IMR-90 (cell line): ENCODE results near the gene FAT1. TPM values are rescaled to one million over a fixed set of nuclear protein-coding genes. Genes with fewer than 3 reads are reported as not detected.

ENCODE experiments used
- ATAC-seq: fragments of 200-7000 bp; cut with Tn5 transposase; 2 replicates; pipeline ENCODE4 v1.9.1; 2020; ENCODE audit warnings: low read depth, mild to moderate bottlenecking, moderate library complexity
- BruUV-seq: library from RNA; stranded (reverse); fragments of 400-500 nt; replicated peaks from 2 replicates; lab custom pipeline; 2021; lab: Mats Ljungman, UMichigan
- CTCF ChIA-PET: fragments of 300-600 bp; formaldehyde crosslinking; extraction: SDS; loops from one replicate; lab custom pipeline; 2021; ENCODE audit warnings: antibody characterized with exemption; lab: Yijun Ruan, JAX
- POLR2A ChIA-PET: fragments of 300-600 bp; sonication (Branson Sonifier 250); formaldehyde crosslinking; loops from one replicate; lab custom pipeline; 2022; ENCODE audit warnings: antibody characterized with exemption; ENCODE audit not compliant: unreplicated experiment; lab: Charles Lee
- DNase-seq: peaks from one replicate; pipeline ENCODE4 v3.0.0; 2013
- H2AFZ ChIP-seq: replicated peaks from 2 replicates; pipeline ENCODE3; 2013; ENCODE audit warnings: low read length, mild to moderate bottlenecking; ENCODE audit not compliant: poor library complexity
- H2AK5ac ChIP-seq: 2 replicates; pipeline ENCODE4 v1.6.1; 2013; ENCODE audit warnings: low read depth, low read length, inconsistent platforms
- H2AK9ac ChIP-seq: replicated peaks from 2 replicates; pipeline ENCODE3; 2013; ENCODE audit warnings: mild to moderate bottlenecking, low read depth, low read length, moderate library complexity; ENCODE audit not compliant: poor library complexity
- H2BK120ac ChIP-seq: 2 replicates; pipeline ENCODE4 v1.6.1; 2013; ENCODE audit warnings: low read depth, low read length, inconsistent platforms
- H2BK15ac ChIP-seq: 3 replicates; pipeline ENCODE4 v1.6.1; 2013; ENCODE audit warnings: low read depth, low read length, inconsistent platforms
- H2BK20ac ChIP-seq: 2 replicates; pipeline ENCODE4 v1.6.1; 2013; ENCODE audit warnings: low read depth, mild to moderate bottlenecking, inconsistent platforms, low read length, moderate library complexity
- H2BK5ac ChIP-seq: 2 replicates; pipeline ENCODE4 v1.6.1; 2013; ENCODE audit warnings: mild to moderate bottlenecking, low read depth, low read length, inconsistent platforms; ENCODE audit not compliant: poor library complexity, severe bottlenecking
- H3K14ac ChIP-seq: replicated peaks from 2 replicates; pipeline ENCODE4 v1.6.1; 2013; ENCODE audit warnings: low read depth, low read length, inconsistent platforms
- H3K18ac ChIP-seq: 2 replicates; pipeline ENCODE4 v1.6.1; 2013; ENCODE audit warnings: low read depth, low read length, control low read depth
- H3K23ac ChIP-seq: 2 replicates; pipeline ENCODE4 v1.6.1; 2013; ENCODE audit warnings: low read depth, low read length, inconsistent platforms
- H3K27ac ChIP-seq: 2 replicates; pipeline ENCODE4 v1.5.1; 2013; ENCODE audit warnings: mild to moderate bottlenecking, control low read depth, low read length; ENCODE audit not compliant: insufficient read depth
- H3K27me3 ChIP-seq: 2 replicates; pipeline ENCODE4 v1.6.1; 2013; ENCODE audit warnings: low read length; ENCODE audit not compliant: control insufficient read depth, insufficient read depth
- H3K36me3 ChIP-seq: 2 replicates; pipeline ENCODE4 v1.6.1; 2013; ENCODE audit warnings: low read length, mixed read lengths; ENCODE audit not compliant: control insufficient read depth, insufficient read depth
- H3K4ac ChIP-seq: 2 replicates; pipeline ENCODE4 v1.6.1; 2013; ENCODE audit warnings: low read depth, low read length, inconsistent platforms
- H3K4me1 ChIP-seq: 2 replicates; pipeline ENCODE4 v1.6.1; 2013; ENCODE audit warnings: low read length, mixed read lengths; ENCODE audit not compliant: control insufficient read depth, insufficient read depth
- H3K4me2 ChIP-seq: 2 replicates; pipeline ENCODE4 v1.6.1; 2013; ENCODE audit warnings: low read depth, mild to moderate bottlenecking, control low read depth, low read length, moderate library complexity
- H3K4me3 ChIP-seq: 2 replicates; pipeline ENCODE4 v1.5.1; 2013; ENCODE audit warnings: low read depth, mild to moderate bottlenecking, control low read depth, low read length, moderate library complexity; ENCODE audit not compliant: insufficient read depth
- H3K56ac ChIP-seq: 2 replicates; pipeline ENCODE4 v1.6.1; 2013; ENCODE audit warnings: low read length, inconsistent platforms; ENCODE audit not compliant: insufficient read depth; ENCODE audit errors: extremely low read depth
- H3K79me1 ChIP-seq, 2 experiments: 2 replicates each; pipeline ENCODE4 v1.6.1; 2013; ENCODE audit warnings: low read length in 2 of 2, inconsistent platforms in 1 of 2, low read depth in 1 of 2
- H3K9ac ChIP-seq: 2 replicates; pipeline ENCODE4 v1.6.1; 2013; ENCODE audit warnings: low read depth, low read length, control low read depth
- H3K9me1 ChIP-seq: 2 replicates; pipeline ENCODE4 v1.6.1; 2013; ENCODE audit warnings: low read length, inconsistent platforms; ENCODE audit not compliant: insufficient read depth
- H3K9me3 ChIP-seq: 2 replicates; pipeline ENCODE4 v1.6.1; 2013; ENCODE audit warnings: low read length; ENCODE audit not compliant: control insufficient read depth, insufficient read depth
- H4K20me1 ChIP-seq: 2 replicates; pipeline ENCODE4 v1.6.1; 2013; ENCODE audit warnings: low read length, inconsistent platforms; ENCODE audit not compliant: insufficient read depth
- H4K5ac ChIP-seq: 2 replicates; pipeline ENCODE4 v1.6.1; 2013; ENCODE audit warnings: mild to moderate bottlenecking, low read depth, low read length, control low read depth
- H4K8ac ChIP-seq, 2 experiments: 2 replicates each; pipeline ENCODE4 v1.6.1; 2013; ENCODE audit warnings: low read depth in 2 of 2, low read length in 2 of 2, control low read depth in 1 of 2, inconsistent platforms in 1 of 2
- H4K91ac ChIP-seq: 2 replicates; pipeline ENCODE4 v1.6.1; 2013; ENCODE audit warnings: low read depth, low read length, inconsistent platforms; ENCODE audit not compliant: insufficient read depth
- BHLHE40 ChIP-seq: fragments of 150-350 bp; IDR thresholded peaks from 2 replicates; pipeline ENCODE4 v1.6.1; 2016; ENCODE audit warnings: mild to moderate bottlenecking, low read depth, low read length
- CEBPB ChIP-seq: IDR thresholded peaks from 2 replicates; pipeline ENCODE4 v1.6.1; 2012; ENCODE audit warnings: low read depth, low read length, improper control_type of control experiment
- CHD1 ChIP-seq: IDR thresholded peaks from 2 replicates; pipeline ENCODE4 v1.6.1; 2012; ENCODE audit warnings: low read depth, low read length, improper control_type of control experiment
- FOS ChIP-seq: fragments of 150-350 bp; IDR thresholded peaks from 2 replicates; pipeline ENCODE4 v1.6.1; 2016; ENCODE audit warnings: low read depth, low read length
- MAFK ChIP-seq: IDR thresholded peaks from 2 replicates; pipeline ENCODE4 v1.6.1; 2012; ENCODE audit warnings: low read depth, low read length, improper control_type of control experiment
- MAZ ChIP-seq: IDR thresholded peaks from 2 replicates; pipeline ENCODE4 v1.6.1; 2012; ENCODE audit warnings: low read depth, mild to moderate bottlenecking, low read length, improper control_type of control experiment, moderate library complexity, borderline replicate concordance
- MXI1 ChIP-seq: IDR thresholded peaks from 2 replicates; pipeline ENCODE4 v1.6.1; 2012; ENCODE audit warnings: low read depth, mild to moderate bottlenecking, low read length, moderate library complexity, borderline replicate concordance
- POLR2A ChIP-seq: IDR thresholded peaks from 2 replicates; pipeline ENCODE4 v1.6.1; 2012; ENCODE audit warnings: mild to moderate bottlenecking, low read depth, low read length
- RAD21 ChIP-seq: IDR thresholded peaks from 2 replicates; pipeline ENCODE4 v1.6.1; 2012; ENCODE audit warnings: low read length, improper control_type of control experiment
- RCOR1 ChIP-seq: IDR thresholded peaks from 2 replicates; pipeline ENCODE4 v1.6.1; 2012; ENCODE audit warnings: mild to moderate bottlenecking, low read length, improper control_type of control experiment; ENCODE audit not compliant: insufficient replicate concordance
- RFX5 ChIP-seq: IDR thresholded peaks from 2 replicates; pipeline ENCODE4 v1.8.0; 2012; ENCODE audit warnings: low read depth, mild to moderate bottlenecking, low read length, moderate library complexity
- USF2 ChIP-seq: fragments of 150-350 bp; IDR thresholded peaks from 2 replicates; pipeline ENCODE4 v1.6.1; 2017; ENCODE audit warnings: mild to moderate bottlenecking, antibody characterized with exemption, low read length, low read depth
- WGBS, 2 experiments: methylation state at CpG; one replicate each; pipeline versions ENCODE4 v1.1.5 to v1.1.7; 2013; ENCODE audit warnings: missing lambda C conversion rate in 2 of 2; ENCODE audit not compliant: insufficient read length in 1 of 2; ENCODE audit errors: extremely low coverage in 2 of 2; 5-methylcytosine and 5-hydroxymethylcytosine counted together
- dilution Hi-C: fragments of 300-500 bp; cut with HindIII; formaldehyde crosslinking; loops from one replicate; pipeline ENCODE4 v1.14.3; 2018; ENCODE audit warnings: low sequenced_read_pairs; ENCODE audit not compliant: unreplicated experiment
- in situ Hi-C: fragments of 300-500 bp; cut with MboI; formaldehyde crosslinking; loops from 3 replicates; pipeline ENCODE4 v1.14.3; 2019; ENCODE audit warnings: low sequenced_read_pairs, inconsistent platforms, mixed read lengths
- intact Hi-C: fragments of 100-400 bp; cut with micrococcal nuclease; formaldehyde crosslinking; loops from 2 replicates; pipeline ENCODE4 v1.10.0; 2022
- polyA plus RNA-seq, 3 experiments: library from polyadenylated mRNA; depleted of rRNA; stranded (reverse); fragments of >200 nt; gene quantifications; 2 replicates each; pipeline ENCODE4 v1.2.3, GENCODE V29; 2012; ENCODE audit warnings: low replicate concordance in 1 of 3
- total RNA-seq: library from RNA; depleted of rRNA; stranded (reverse); fragments of >200 nt; gene quantifications from 2 replicates; pipeline ENCODE4 v1.2.3, GENCODE V29; 2012
- TF ChIP-seq, protein P1 (sequence below): fragments of 150-350 bp; IDR thresholded peaks from 2 replicates; pipeline ENCODE4 v1.6.1; 2016; ENCODE audit warnings: low read depth, mild to moderate bottlenecking, low read length, moderate library complexity, borderline replicate concordance
- TF ChIP-seq, protein P2 (sequence below): conservative IDR thresholded peaks from 2 replicates; pipeline ENCODE4 v1.5.1; 2012; ENCODE audit warnings: mild to moderate bottlenecking, low read depth, low read length, improper control_type of control experiment

Gene FAT1
- total and polyA plus RNA-seq, 2 of the 4 experiments (the other 2 are of a cell fraction): 156 to 519 TPM

DNA sequence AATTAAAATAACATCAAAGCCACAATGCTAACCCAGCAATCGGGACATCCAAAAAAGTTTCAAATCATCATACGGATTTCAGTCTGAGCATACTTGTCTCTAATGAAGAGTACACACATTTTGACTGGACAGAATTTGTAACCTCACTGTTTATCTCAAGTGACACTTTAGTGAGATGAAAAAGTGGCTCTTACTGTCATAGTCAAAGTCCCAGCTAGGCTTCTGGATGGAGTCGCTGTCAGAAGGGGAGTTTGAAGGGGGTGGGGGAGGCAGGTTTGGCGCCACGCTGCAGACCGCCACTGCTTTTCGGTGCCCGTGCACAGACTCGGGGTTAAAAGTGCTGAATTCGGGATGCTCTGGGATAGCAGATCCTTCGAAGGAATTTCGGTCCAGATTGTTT, 127.3 kb downstream of the FAT1 start:
- TF ChIP-seq RCOR1: no peak
- TF ChIP-seq, protein P1, sequence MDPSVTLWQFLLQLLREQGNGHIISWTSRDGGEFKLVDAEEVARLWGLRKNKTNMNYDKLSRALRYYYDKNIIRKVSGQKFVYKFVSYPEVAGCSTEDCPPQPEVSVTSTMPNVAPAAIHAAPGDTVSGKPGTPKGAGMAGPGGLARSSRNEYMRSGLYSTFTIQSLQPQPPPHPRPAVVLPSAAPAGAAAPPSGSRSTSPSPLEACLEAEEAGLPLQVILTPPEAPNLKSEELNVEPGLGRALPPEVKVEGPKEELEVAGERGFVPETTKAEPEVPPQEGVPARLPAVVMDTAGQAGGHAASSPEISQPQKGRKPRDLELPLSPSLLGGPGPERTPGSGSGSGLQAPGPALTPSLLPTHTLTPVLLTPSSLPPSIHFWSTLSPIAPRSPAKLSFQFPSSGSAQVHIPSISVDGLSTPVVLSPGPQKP: no peak
- TF ChIP-seq POLR2A: no peak
- no peak for TF ChIP-seq USF2
- no peak for TF ChIP-seq BHLHE40
- no peak for TF ChIP-seq MXI1
- no peak for TF ChIP-seq MAZ
- no peak for TF ChIP-seq MAFK
- TF ChIP-seq FOS: no peak
- no peak for TF ChIP-seq CEBPB
- no peak for TF ChIP-seq RFX5
- no peak for TF ChIP-seq RAD21
- TF ChIP-seq, protein P2, sequence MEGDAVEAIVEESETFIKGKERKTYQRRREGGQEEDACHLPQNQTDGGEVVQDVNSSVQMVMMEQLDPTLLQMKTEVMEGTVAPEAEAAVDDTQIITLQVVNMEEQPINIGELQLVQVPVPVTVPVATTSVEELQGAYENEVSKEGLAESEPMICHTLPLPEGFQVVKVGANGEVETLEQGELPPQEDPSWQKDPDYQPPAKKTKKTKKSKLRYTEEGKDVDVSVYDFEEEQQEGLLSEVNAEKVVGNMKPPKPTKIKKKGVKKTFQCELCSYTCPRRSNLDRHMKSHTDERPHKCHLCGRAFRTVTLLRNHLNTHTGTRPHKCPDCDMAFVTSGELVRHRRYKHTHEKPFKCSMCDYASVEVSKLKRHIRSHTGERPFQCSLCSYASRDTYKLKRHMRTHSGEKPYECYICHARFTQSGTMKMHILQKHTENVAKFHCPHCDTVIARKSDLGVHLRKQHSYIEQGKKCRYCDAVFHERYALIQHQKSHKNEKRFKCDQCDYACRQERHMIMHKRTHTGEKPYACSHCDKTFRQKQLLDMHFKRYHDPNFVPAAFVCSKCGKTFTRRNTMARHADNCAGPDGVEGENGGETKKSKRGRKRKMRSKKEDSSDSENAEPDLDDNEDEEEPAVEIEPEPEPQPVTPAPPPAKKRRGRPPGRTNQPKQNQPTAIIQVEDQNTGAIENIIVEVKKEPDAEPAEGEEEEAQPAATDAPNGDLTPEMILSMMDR: no peak
- TF ChIP-seq CHD1: no peak
- no peak overlapping the region for H2AK5ac ChIP-seq
- H3K18ac ChIP-seq: no peak overlapping the region
- no peak overlapping the region for H4K91ac ChIP-seq
- H2AFZ ChIP-seq: no peak overlapping the region
- H2BK15ac ChIP-seq: no peak overlapping the region
- H3K9me1 ChIP-seq: peaks cover 6% of the 10 kb centered on the region; the same call in 1 of the 2 replicates
- WGBS, 2 experiments: 100% methylated on average over 2 of the region's 12 CpGs; no CpG with 5 or more reads in 1 of the 2 experiments
- no peak overlapping the region for H3K27ac ChIP-seq
- no peak overlapping the region for H2BK5ac ChIP-seq
- no peak overlapping the region for H2AK9ac ChIP-seq
- intact Hi-C loops (loop anchor here (1.0 kb wide), 1 partner anchor 19 kb away; no protein-coding TSS in a partner anchor), in situ Hi-C loops (no loop called here), dilution Hi-C loops (no loop called here)
- H3K56ac ChIP-seq: no peak overlapping the region
- H3K9me3 ChIP-seq: no peaks in the 10 kb centered on the region
- H3K4me3 ChIP-seq: no peak overlapping the region
- no peaks in the 10 kb centered on the region for H3K4me1 ChIP-seq
- ATAC-seq (no peak), DNase-seq (no peak)
- H4K8ac ChIP-seq: no peak overlapping the region
- no peak overlapping the region for H3K14ac ChIP-seq
- no peak overlapping the region for H2BK120ac ChIP-seq
- H3K23ac ChIP-seq: no peak overlapping the region
- H4K5ac ChIP-seq: no peak overlapping the region
- peaks cover 20 to 66% of the 10 kb centered on the region in 2 experiments for H3K79me1 ChIP-seq
- no peak overlapping the region for H3K4me2 ChIP-seq
- ChIA-PET CTCF (no interaction called here), POLR2A (no interaction called here)
- no TSS peak for BruUV-seq
- H3K36me3 ChIP-seq: peaks cover 81% of the 10 kb centered on the region
- no peak overlapping the region for H2BK20ac ChIP-seq
- no peak overlapping the region for H3K9ac ChIP-seq
- no peak overlapping the region for H3K4ac ChIP-seq
- H3K27me3 ChIP-seq: no peaks in the 10 kb centered on the region
- peaks cover 52% of the 10 kb centered on the region for H4K20me1 ChIP-seq
